ENCODE data around the gene PTPN18. TPM values are rescaled to one million over a fixed set of nuclear protein-coding genes. Genes with fewer than 3 reads are reported as not detected.

Gene PTPN18
- total RNA-seq, 3 donors from 2014 or later (not counting 1 experiment from before 2014, with no cell fraction given) = 189 to 194 (median 192) TPM

DNA sequence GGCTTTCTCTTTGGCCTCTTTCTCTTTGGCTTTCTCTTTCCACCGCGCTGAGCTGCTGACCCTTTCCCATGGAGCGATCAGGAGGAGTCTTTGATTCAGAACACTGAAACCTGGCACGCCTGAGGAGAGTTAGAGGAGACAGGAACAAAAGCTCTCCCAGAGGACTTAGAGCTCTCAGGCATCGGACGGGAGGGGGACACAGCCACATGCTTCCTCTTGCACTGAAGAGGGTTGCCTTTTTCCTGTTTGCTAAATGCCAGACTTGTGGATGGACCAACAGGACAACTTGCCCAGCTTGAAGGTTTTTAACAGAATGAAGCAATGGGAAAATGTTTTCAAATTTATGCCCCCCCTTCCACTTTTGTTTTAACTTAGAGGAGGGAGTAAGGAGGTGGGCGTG, 3.6 kb upstream of the PTPN18 start:
- Histone ChIP-seq H3K27ac (ENCODE audit: low read length) (no peak overlapping the region), H3K9me3 (ENCODE audit: control insufficient read depth, insufficient read depth, low read length) (no peaks in the 10 kb centered on the region), H3K27me3 (ENCODE audit: control insufficient read depth, insufficient read depth, low read length) (no peaks in the 10 kb centered on the region), H3K36me3 (ENCODE audit: control insufficient read depth, insufficient read depth, low read length) (peaks cover 2% of the 10 kb centered on the region), H3K4me3 (ENCODE audit: low read length) (no peak overlapping the region), H3K4me1 (ENCODE audit: control insufficient read depth, insufficient read depth, low read length) (peaks cover 17% of the 10 kb centered on the region)
- no peak for TF ChIP-seq CTCF (IDR thresholded peaks at IDR 0.05)
- ATAC-seq (no peak), DNase-seq (no peak)
- 62% methylated on average over 4 of the region's 7 CpGs for WGBS (ENCODE audit: insufficient coverage)
- Mint-ChIP-seq H3K27me3 (ENCODE audit: low read depth in 2 of 2) (no peaks in the 10 kb centered on the region), H3K36me3 (no peaks in the 10 kb centered on the region), H3K27ac (no peak overlapping the region), H3K4me1 (peaks cover 16 to 25% of the 10 kb centered on the region in 2 donors), H3K9me3 (no peaks in the 10 kb centered on the region), H3K4me3 (peak overlapping the region; percentile 4)
- intact Hi-C loops (cut with micrococcal nuclease) = no loop called here

DNA sequence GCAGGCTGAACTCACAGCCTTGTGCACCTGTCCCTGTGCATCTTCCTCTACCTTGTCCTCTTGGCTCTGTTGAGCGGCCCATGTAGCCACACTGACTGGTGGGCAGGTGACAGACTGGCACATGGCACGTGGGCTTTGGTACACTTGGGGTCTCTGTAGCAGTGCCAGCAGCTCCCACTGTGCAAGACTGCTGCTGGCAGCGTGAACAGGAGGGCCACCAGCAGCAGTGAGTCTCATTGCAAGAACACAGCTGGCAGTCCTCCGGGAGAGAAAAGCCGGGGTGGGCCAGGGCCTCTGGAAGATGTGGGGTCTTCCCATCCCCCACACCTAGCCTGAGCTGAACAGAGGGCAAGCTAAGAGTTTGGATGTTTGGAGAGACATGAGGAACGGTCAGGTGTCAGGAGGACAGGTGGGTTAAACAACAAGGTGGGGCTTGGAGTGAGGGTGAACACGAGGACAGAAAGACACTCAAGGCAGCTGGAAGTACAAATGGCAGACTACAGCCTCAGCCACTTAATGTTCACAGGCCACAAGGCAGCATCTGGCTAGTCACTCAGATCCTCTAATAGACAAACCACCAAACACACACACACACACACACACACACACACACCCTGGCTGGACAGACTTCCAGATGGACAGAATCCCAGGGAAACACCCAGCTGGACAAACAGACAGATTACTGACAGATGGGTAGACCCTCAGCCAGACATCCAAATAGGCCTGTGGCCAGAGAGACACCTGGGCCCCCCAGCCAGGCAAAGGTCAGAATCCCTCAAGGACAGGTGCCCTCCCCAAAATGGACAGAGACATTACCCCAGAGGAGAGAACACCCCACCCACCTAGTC, 2.3 kb upstream of the PTPN18 start:
- Mint-ChIP-seq H3K4me1 (peaks cover 16 to 23% of the 10 kb centered on the region in 2 donors), H3K4me3 (peak overlapping the region; percentile 45)
- DNase-seq = no peak

GRCh38 chr2:130354139-130354428, 1.8 kb upstream of the PTPN18 start:
- WGBS (ENCODE audit: insufficient coverage) = 93% methylated on average over 1 of the region's 1 CpG
- peaks cover 17% of the 10 kb centered on the region for H3K4me1 ChIP-seq (ENCODE audit: control insufficient read depth, insufficient read depth, low read length)
- H3K27me3 ChIP-seq (ENCODE audit: control insufficient read depth, insufficient read depth, low read length) = no peaks in the 10 kb centered on the region
- Mint-ChIP-seq H3K27me3 (ENCODE audit: low read depth in 2 of 2) (no peaks in the 10 kb centered on the region), H3K9me3 (no peaks in the 10 kb centered on the region), H3K4me3 (peak overlapping the region; percentile 39), H3K4me1 (peaks cover 16 to 23% of the 10 kb centered on the region in 2 donors), H3K36me3 (no peaks in the 10 kb centered on the region), H3K27ac (peak overlapping the region; percentile 60 to 62)
- no peaks in the 10 kb centered on the region for H3K36me3 ChIP-seq (ENCODE audit: control insufficient read depth, insufficient read depth, low read length)
- TF ChIP-seq CTCF (IDR thresholded peaks at IDR 0.05) = no peak
- intact Hi-C loops (cut with micrococcal nuclease) = no loop called here
- H3K27ac ChIP-seq (ENCODE audit: low read length) = no peak overlapping the region
- ATAC-seq (no peak), DNase-seq (no peak)
- no peak overlapping the region for H3K4me3 ChIP-seq (ENCODE audit: low read length)
- H3K9me3 ChIP-seq (ENCODE audit: control insufficient read depth, insufficient read depth, low read length) = no peaks in the 10 kb centered on the region

More for the DNA sequence above, 2.3 kb upstream of the PTPN18 start:
- no peaks in the 10 kb centered on the region for H3K9me3 ChIP-seq (ENCODE audit: control insufficient read depth, insufficient read depth, low read length)
- ATAC-seq = no peak
- no peak overlapping the region for H3K27ac Mint-ChIP-seq
- no peaks in the 10 kb centered on the region for H3K27me3 Mint-ChIP-seq (ENCODE audit: low read depth in 2 of 2)
- no peaks in the 10 kb centered on the region for H3K27me3 ChIP-seq (ENCODE audit: control insufficient read depth, insufficient read depth, low read length)
- no peaks in the 10 kb centered on the region for H3K36me3 ChIP-seq (ENCODE audit: control insufficient read depth, insufficient read depth, low read length)
- H3K9me3 Mint-ChIP-seq = no peaks in the 10 kb centered on the region
- H3K27ac ChIP-seq (ENCODE audit: low read length) = no peak overlapping the region
- intact Hi-C loops (cut with micrococcal nuclease) = no loop called here
- no peak overlapping the region for H3K4me3 ChIP-seq (ENCODE audit: low read length)
- H3K36me3 Mint-ChIP-seq = no peaks in the 10 kb centered on the region
- peaks cover 17% of the 10 kb centered on the region for H3K4me1 ChIP-seq (ENCODE audit: control insufficient read depth, insufficient read depth, low read length)
- WGBS (ENCODE audit: insufficient coverage) = 92% methylated on average over 7 of the region's 7 CpGs
- no peak for TF ChIP-seq CTCF (IDR thresholded peaks at IDR 0.05)

DNA sequence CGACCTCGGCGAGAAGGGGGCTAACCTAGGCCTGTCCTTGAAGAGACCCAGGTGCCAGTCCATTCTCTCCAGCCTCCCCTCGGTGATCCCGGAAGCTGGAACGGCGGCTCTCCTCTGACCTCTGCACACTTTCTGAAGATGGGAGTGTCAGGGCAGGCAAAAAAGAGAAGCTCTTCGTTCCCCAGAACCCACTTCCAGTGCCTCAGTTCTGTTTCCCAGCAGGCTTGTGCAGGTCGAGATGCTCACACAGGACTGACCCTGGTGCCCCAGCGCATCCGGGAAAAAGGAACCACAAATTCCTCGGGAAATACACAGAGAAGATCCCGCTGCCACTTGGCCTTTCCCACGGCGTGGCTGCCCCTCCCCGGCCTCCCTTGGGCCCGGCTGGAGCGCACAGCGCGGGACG, 681 bp upstream of the PTPN18 start:
- Mint-ChIP-seq H3K36me3 (no peaks in the 10 kb centered on the region), H3K9me3 (no peaks in the 10 kb centered on the region), H3K4me3 (peak overlapping the region; percentile 88), H3K4me1 (peaks cover 16 to 27% of the 10 kb centered on the region in 2 donors), H3K27me3 (ENCODE audit: low read depth in 2 of 2) (no peaks in the 10 kb centered on the region), H3K27ac (peak overlapping the region; percentile 60 to 62)
- no peak for TF ChIP-seq CTCF (IDR thresholded peaks at IDR 0.05)
- Histone ChIP-seq H3K4me1 (ENCODE audit: control insufficient read depth, insufficient read depth, low read length) (peaks cover 17% of the 10 kb centered on the region), H3K27ac (ENCODE audit: low read length) (no peak overlapping the region), H3K27me3 (ENCODE audit: control insufficient read depth, insufficient read depth, low read length) (no peaks in the 10 kb centered on the region), H3K9me3 (ENCODE audit: control insufficient read depth, insufficient read depth, low read length) (no peaks in the 10 kb centered on the region), H3K36me3 (ENCODE audit: control insufficient read depth, insufficient read depth, low read length) (no peaks in the 10 kb centered on the region), H3K4me3 (ENCODE audit: low read length) (peak overlapping the region; percentile 56)
- 27% methylated on average over 21 of the region's 21 CpGs for WGBS (ENCODE audit: insufficient coverage)
- intact Hi-C loops (cut with micrococcal nuclease) = no loop called here
- DNase-seq = no peak
- ATAC-seq = no peak

Measured in natural killer cell (primary cell).